B cell (primary cell): ENCODE results near the gene CTRB2. TPM values are rescaled to one million over a fixed set of nuclear protein-coding genes. Genes with fewer than 3 reads are reported as not detected.

Experiments used
- ATAC-seq: fragments of 200-7000 bp; cut with Tn5 transposase; one replicate; pipeline ENCODE4 v1.10.0; 2021; ENCODE audit warnings: low read depth, mild to moderate bottlenecking, moderate number of reproducible peaks, moderate library complexity
- CTCF ChIA-PET: fragments of 350-600 bp; sonication (Branson Sonifier 250); formaldehyde crosslinking; loops from one replicate; lab custom pipeline; 2021; ENCODE audit warnings: antibody characterized with exemption, inconsistent platforms; lab: Charles Lee
- POLR2A ChIA-PET: fragments of 350-600 bp; sonication (Branson Sonifier 250); formaldehyde crosslinking; loops from one replicate; lab custom pipeline; 2021; ENCODE audit warnings: antibody characterized with exemption; lab: Charles Lee
- DNase-seq: peaks from one replicate; pipeline ENCODE4 v3.0.0; 2013
- H2AFZ ChIP-seq: 2 replicates; pipeline ENCODE4 v1.6.1; 2012; ENCODE audit warnings: mild to moderate bottlenecking, low read depth, low read length; ENCODE audit not compliant: insufficient read depth, poor library complexity, severe bottlenecking
- H3K27ac ChIP-seq, 2 donors: 1 replicate in 1 of 2; 2 replicates in 1 of 2; pipeline ENCODE4 v1.5.1; 2012 to 2013; ENCODE audit warnings: low read length in 2 of 2, mild to moderate bottlenecking in 2 of 2, moderate library complexity in 1 of 2
- H3K27me3 ChIP-seq, 4 experiments: fragments of 200-600 bp in 1 of 4; sonication (generic) in 1 of 4; replicated peaks in 1 of 4; 1 replicate in 2 of 4; 2 replicates in 2 of 4; pipeline versions ENCODE4 v1.6.1 to v1.7.0; 2013 to 2016; ENCODE audit warnings: low read length in 3 of 4, mild to moderate bottlenecking in 2 of 4, mixed read lengths in 1 of 4, moderate library complexity in 1 of 4; ENCODE audit not compliant: insufficient read depth in 4 of 4, control insufficient read depth in 3 of 4; ENCODE audit errors: control extremely low read depth in 1 of 4
- H3K36me3 ChIP-seq, 2 experiments: replicated peaks in 1 of 2; 1 replicate in 1 of 2; 2 replicates in 1 of 2; pipeline versions ENCODE4 v1.6.1 to v1.7.1; 2013; ENCODE audit warnings: low read length in 1 of 2; ENCODE audit not compliant: insufficient read depth in 2 of 2, control insufficient read depth in 1 of 2; ENCODE audit errors: control extremely low read depth in 1 of 2, extremely low read depth in 1 of 2
- H3K4me1 ChIP-seq, 2 donors: fragments of 200-600 bp in 1 of 2; sonication (generic) in 1 of 2; 1 replicate in 1 of 2; 2 replicates in 1 of 2; pipeline versions ENCODE4 v1.5.1 to v1.6.1; 2013 to 2017; ENCODE audit warnings: low read length in 2 of 2; ENCODE audit not compliant: control insufficient read depth in 2 of 2, insufficient read depth in 2 of 2
- H3K4me2 ChIP-seq: replicated peaks from 2 replicates; pipeline ENCODE3; 2012; ENCODE audit warnings: mild to moderate bottlenecking, low read depth, low read length; ENCODE audit not compliant: poor library complexity, severe bottlenecking
- H3K4me3 ChIP-seq, 5 experiments: fragments of 200-600 bp in 1 of 5; sonication (generic) in 1 of 5; 1 replicate in 3 of 5; 2 replicates in 2 of 5; pipeline versions ENCODE4 v1.5.1 to v1.7.0; 2011 to 2016; ENCODE audit warnings: low read length in 4 of 5, mild to moderate bottlenecking in 4 of 5, low read depth in 2 of 5, control low read depth in 1 of 5, moderate library complexity in 1 of 5; ENCODE audit not compliant: insufficient read depth in 1 of 5; ENCODE audit errors: control extremely low read depth in 1 of 5, extremely low read depth in 1 of 5
- H3K79me2 ChIP-seq: fragments of 200-600 bp; sonication (generic); one replicate; pipeline ENCODE4 v1.6.0; 2016; ENCODE audit warnings: low read length; ENCODE audit not compliant: control insufficient read depth, insufficient read depth
- H3K9ac ChIP-seq: fragments of 200-600 bp; sonication (generic); 2 replicates; pipeline ENCODE4 v1.6.1; 2017; ENCODE audit warnings: mild to moderate bottlenecking, low read length, moderate library complexity
- H3K9me3 ChIP-seq, 3 donors: one replicate each; pipeline versions ENCODE4 v1.6.1 to v1.7.1; 2013; ENCODE audit warnings: low read length in 2 of 3; ENCODE audit not compliant: control insufficient read depth in 2 of 3, insufficient read depth in 1 of 3; ENCODE audit errors: control extremely low read depth in 1 of 3
- H4K20me1 ChIP-seq: 2 replicates; pipeline ENCODE4 v1.6.0; 2012; ENCODE audit warnings: mild to moderate bottlenecking, low read length; ENCODE audit not compliant: insufficient read depth, control insufficient read depth, poor library complexity, severe bottlenecking
- H3K27ac Mint-ChIP-seq: one replicate; pipeline ENCODE4 v1.8.0; 2021; ENCODE audit warnings: mixed read lengths
- H3K27me3 Mint-ChIP-seq: one replicate; pipeline ENCODE4 v1.8.0; 2021; ENCODE audit warnings: mixed read lengths
- H3K4me1 Mint-ChIP-seq: one replicate; pipeline ENCODE4 v1.8.0; 2021; ENCODE audit warnings: mixed read lengths
- H3K4me3 Mint-ChIP-seq: one replicate; pipeline ENCODE4 v1.8.0; 2021; ENCODE audit warnings: mixed read lengths
- H3K9me3 Mint-ChIP-seq: one replicate; pipeline ENCODE4 v1.8.0; 2022; ENCODE audit warnings: mixed read lengths; ENCODE audit not compliant: insufficient read depth
- CTCF ChIP-seq: fragments of 200-600 bp; IDR thresholded peaks from one replicate; pipeline ENCODE4 v1.8.0; 2022; ENCODE audit warnings: antibody characterized with exemption, mild to moderate bottlenecking
- EZH2 ChIP-seq: IDR thresholded peaks from 2 replicates; pipeline ENCODE4 v1.6.1; 2012; ENCODE audit warnings: borderline replicate concordance, low read depth, mild to moderate bottlenecking, moderate library complexity, low read length; ENCODE audit not compliant: insufficient read depth, poor library complexity, severe bottlenecking
- WGBS: methylation state at CpG from one replicate; pipeline ENCODE4 v1.1.5; 2013; ENCODE audit warnings: missing lambda C conversion rate; ENCODE audit not compliant: insufficient coverage; 5-methylcytosine and 5-hydroxymethylcytosine counted together
- intact Hi-C: fragments of 100-400 bp; cut with micrococcal nuclease; formaldehyde crosslinking; loops from one replicate; pipeline ENCODE4 v1.10.0; 2022
- polyA plus RNA-seq: library from polyadenylated mRNA; depleted of rRNA; stranded (reverse); fragments of >200 nt; gene quantifications from 2 replicates; pipeline ENCODE4 v1.2.3, GENCODE V29; 2012
- total RNA-seq, 2 donors: library from RNA; stranded (reverse); fragments of 120-200 nt in 1 of 2; gene quantifications; 1 replicate in 1 of 2; 2 replicates in 1 of 2; pipeline versions ENCODE4 v1.2.3 to v1.2.4, GENCODE V29; 2013 to 2022

Gene CTRB2
- total and polyA plus RNA-seq, 2 donors (not counting 1 experiment from before 2014, with no cell fraction given), result not detected

GRCh38 chr16:75234856-75235696 lies 28.1 kb upstream of the CTRB2 start:
- H3K36me3 ChIP-seq, result no peaks in the 10 kb centered on the region
- DNase-seq (no peak), ATAC-seq (no peak)
- WGBS, result 93% methylated on average over 48 of the region's 48 CpGs
- peaks cover 50% of the 10 kb centered on the region for H3K27me3 Mint-ChIP-seq
- H3K27me3 ChIP-seq, result peaks cover 0 to 82% (median 20%) of the 10 kb centered on the region in 4 experiments
- ChIA-PET POLR2A (no interaction called here), CTCF (interaction anchor here (0.9 to 7.1 kb wide), 15 partner anchors 13 to 531 kb away, joined by 3 to 109 read pairs (median 12); no protein-coding TSS in a partner anchor)
- intact Hi-C loops, result loop anchor here (1.0 to 5.0 kb wide), 3 partner anchors 38 to 168 kb away; no protein-coding TSS in a partner anchor
- H3K4me3 Mint-ChIP-seq, result no peak overlapping the region
- H3K4me1 Mint-ChIP-seq, result peaks cover 2% of the 10 kb centered on the region
- H3K79me2 ChIP-seq, result no peaks in the 10 kb centered on the region
- TF ChIP-seq EZH2 (no peak), CTCF (no peak)
- no peak overlapping the region for H2AFZ ChIP-seq
- no peaks in the 10 kb centered on the region for H4K20me1 ChIP-seq
- no peaks in the 10 kb centered on the region for H3K9me3 Mint-ChIP-seq
- no peak overlapping the region for H3K27ac Mint-ChIP-seq
- H3K4me1 ChIP-seq, result peaks cover 0 to 7% of the 10 kb centered on the region in 2 donors
- H3K9ac ChIP-seq, result no peak overlapping the region
- H3K27ac ChIP-seq, result no peak overlapping the region
- no peak overlapping the region for H3K4me2 ChIP-seq
- peaks cover 0 to 32% (median 0%) of the 10 kb centered on the region in 3 donors for H3K9me3 ChIP-seq
- no peak overlapping the region for H3K4me3 ChIP-seq

- intact Hi-C loops, result loop anchor here (5.0 kb wide), 1 partner anchor 36 kb away; no protein-coding TSS in a partner anchor
- H3K27me3 Mint-ChIP-seq, result peaks cover 43% of the 10 kb centered on the region
- no peak overlapping the region for H3K4me3 Mint-ChIP-seq
- peaks cover 2% of the 10 kb centered on the region for H3K4me1 Mint-ChIP-seq
- H3K9me3 Mint-ChIP-seq, result no peaks in the 10 kb centered on the region
- Histone ChIP-seq H3K4me2 (no peak overlapping the region), H4K20me1 (no peaks in the 10 kb centered on the region), H3K9me3 (peaks cover 0 to 39% (median 0%) of the 10 kb centered on the region in 3 donors), H2AFZ (no peak overlapping the region), H3K27me3 (peaks cover 0 to 84% (median 20%) of the 10 kb centered on the region in 4 experiments), H3K4me3 (no peak overlapping the region), H3K4me1 (peaks cover 0 to 7% of the 10 kb centered on the region in 2 donors), H3K79me2 (no peaks in the 10 kb centered on the region), H3K36me3 (no peaks in the 10 kb centered on the region), H3K9ac (no peak overlapping the region), H3K27ac (no peak overlapping the region)
- DNase-seq (no peak), ATAC-seq (no peak)
- TF ChIP-seq CTCF (no peak), EZH2 (no peak)
- ChIA-PET POLR2A (interaction anchor here (0.6 kb wide), 1 partner anchor 152 kb away, joined by 3 read pairs; no protein-coding TSS in a partner anchor), CTCF (interaction anchor here (0.6 to 7.1 kb wide), 32 partner anchors 10 to 1955 kb away, joined by 3 to 109 read pairs (median 4); no protein-coding TSS in a partner anchor)
- WGBS, result 78% methylated on average over 7 of the region's 7 CpGs
- H3K27ac Mint-ChIP-seq, result no peak overlapping the region
These were observed 26.6 kb upstream of the CTRB2 start for GRCh38 chr16:75233611-75233938.
